HepG2 (cell line): ENCODE results near the gene TRIM31. TPM values are rescaled to one million over a fixed set of nuclear protein-coding genes. Genes with fewer than 3 reads are reported as not detected.

Experiments
- IRF1 ChIP-seq: sonication (generic); formaldehyde crosslinking; IDR thresholded peaks from 2 replicates; pipeline ENCODE4 v1.4.0; 2020; ENCODE audit warnings: low read depth, mild to moderate bottlenecking, missing genetic modification reagents
- MEIS1 ChIP-seq: sonication (generic); formaldehyde crosslinking; IDR thresholded peaks from 2 replicates; pipeline ENCODE4 v1.9.0; 2021; ENCODE audit warnings: mild to moderate bottlenecking, missing genetic modification reagents, moderate library complexity, borderline replicate concordance
- ZNF431 ChIP-seq: sonication (generic); formaldehyde crosslinking; IDR thresholded peaks from 2 replicates; pipeline ENCODE4 v1.9.0; 2022; ENCODE audit warnings: missing genetic modification reagents, low read depth, mild to moderate bottlenecking, borderline replicate concordance
- polyA plus RNA-seq, 8 experiments: library from polyadenylated mRNA; depleted of rRNA in 3 of 8; stranded (reverse) in 7 of 8; unstranded in 1 of 8; fragments of >200 nt; fragmentation: Illumina TruSeq in 4 of 8; extraction: Trizol in 4 of 8; gene quantifications; 2 replicates each; pipeline versions ENCODE4 v1.2.1 to v1.2.3, GENCODE V29; 2011 to 2016; ENCODE audit warnings: low read depth in 4 of 8, missing spikeins in 1 of 8, mixed read lengths in 1 of 8; ENCODE audit not compliant: insufficient read depth in 1 of 8
- total RNA-seq, 5 experiments: library from RNA; depleted of rRNA; stranded (reverse); fragments of >200 nt; fragmentation: Illumina TruSeq; extraction: Trizol; gene quantifications; 2 replicates each; pipeline ENCODE4 v1.2.3, GENCODE V29; 2016; ENCODE audit warnings: low read depth in 1 of 5
- TF ChIP-seq, protein P1 (sequence below): sonication (generic); formaldehyde crosslinking; IDR thresholded peaks from 2 replicates; pipeline ENCODE4 v1.4.0; 2020; ENCODE audit warnings: mild to moderate bottlenecking, missing genetic modification reagents
- TF ChIP-seq, protein P2 (sequence below): sonication (generic); formaldehyde crosslinking; IDR thresholded peaks from 2 replicates; pipeline ENCODE4 v1.4.0; 2020; ENCODE audit warnings: missing genetic modification reagents

TRIM31 gene
- total and polyA plus RNA-seq, 2 of the 13 experiments (the other 11 are each of a cell fraction or from before 2014, with no cell fraction given): 0.13 to 0.51 TPM

- TF ChIP-seq, protein P1, sequence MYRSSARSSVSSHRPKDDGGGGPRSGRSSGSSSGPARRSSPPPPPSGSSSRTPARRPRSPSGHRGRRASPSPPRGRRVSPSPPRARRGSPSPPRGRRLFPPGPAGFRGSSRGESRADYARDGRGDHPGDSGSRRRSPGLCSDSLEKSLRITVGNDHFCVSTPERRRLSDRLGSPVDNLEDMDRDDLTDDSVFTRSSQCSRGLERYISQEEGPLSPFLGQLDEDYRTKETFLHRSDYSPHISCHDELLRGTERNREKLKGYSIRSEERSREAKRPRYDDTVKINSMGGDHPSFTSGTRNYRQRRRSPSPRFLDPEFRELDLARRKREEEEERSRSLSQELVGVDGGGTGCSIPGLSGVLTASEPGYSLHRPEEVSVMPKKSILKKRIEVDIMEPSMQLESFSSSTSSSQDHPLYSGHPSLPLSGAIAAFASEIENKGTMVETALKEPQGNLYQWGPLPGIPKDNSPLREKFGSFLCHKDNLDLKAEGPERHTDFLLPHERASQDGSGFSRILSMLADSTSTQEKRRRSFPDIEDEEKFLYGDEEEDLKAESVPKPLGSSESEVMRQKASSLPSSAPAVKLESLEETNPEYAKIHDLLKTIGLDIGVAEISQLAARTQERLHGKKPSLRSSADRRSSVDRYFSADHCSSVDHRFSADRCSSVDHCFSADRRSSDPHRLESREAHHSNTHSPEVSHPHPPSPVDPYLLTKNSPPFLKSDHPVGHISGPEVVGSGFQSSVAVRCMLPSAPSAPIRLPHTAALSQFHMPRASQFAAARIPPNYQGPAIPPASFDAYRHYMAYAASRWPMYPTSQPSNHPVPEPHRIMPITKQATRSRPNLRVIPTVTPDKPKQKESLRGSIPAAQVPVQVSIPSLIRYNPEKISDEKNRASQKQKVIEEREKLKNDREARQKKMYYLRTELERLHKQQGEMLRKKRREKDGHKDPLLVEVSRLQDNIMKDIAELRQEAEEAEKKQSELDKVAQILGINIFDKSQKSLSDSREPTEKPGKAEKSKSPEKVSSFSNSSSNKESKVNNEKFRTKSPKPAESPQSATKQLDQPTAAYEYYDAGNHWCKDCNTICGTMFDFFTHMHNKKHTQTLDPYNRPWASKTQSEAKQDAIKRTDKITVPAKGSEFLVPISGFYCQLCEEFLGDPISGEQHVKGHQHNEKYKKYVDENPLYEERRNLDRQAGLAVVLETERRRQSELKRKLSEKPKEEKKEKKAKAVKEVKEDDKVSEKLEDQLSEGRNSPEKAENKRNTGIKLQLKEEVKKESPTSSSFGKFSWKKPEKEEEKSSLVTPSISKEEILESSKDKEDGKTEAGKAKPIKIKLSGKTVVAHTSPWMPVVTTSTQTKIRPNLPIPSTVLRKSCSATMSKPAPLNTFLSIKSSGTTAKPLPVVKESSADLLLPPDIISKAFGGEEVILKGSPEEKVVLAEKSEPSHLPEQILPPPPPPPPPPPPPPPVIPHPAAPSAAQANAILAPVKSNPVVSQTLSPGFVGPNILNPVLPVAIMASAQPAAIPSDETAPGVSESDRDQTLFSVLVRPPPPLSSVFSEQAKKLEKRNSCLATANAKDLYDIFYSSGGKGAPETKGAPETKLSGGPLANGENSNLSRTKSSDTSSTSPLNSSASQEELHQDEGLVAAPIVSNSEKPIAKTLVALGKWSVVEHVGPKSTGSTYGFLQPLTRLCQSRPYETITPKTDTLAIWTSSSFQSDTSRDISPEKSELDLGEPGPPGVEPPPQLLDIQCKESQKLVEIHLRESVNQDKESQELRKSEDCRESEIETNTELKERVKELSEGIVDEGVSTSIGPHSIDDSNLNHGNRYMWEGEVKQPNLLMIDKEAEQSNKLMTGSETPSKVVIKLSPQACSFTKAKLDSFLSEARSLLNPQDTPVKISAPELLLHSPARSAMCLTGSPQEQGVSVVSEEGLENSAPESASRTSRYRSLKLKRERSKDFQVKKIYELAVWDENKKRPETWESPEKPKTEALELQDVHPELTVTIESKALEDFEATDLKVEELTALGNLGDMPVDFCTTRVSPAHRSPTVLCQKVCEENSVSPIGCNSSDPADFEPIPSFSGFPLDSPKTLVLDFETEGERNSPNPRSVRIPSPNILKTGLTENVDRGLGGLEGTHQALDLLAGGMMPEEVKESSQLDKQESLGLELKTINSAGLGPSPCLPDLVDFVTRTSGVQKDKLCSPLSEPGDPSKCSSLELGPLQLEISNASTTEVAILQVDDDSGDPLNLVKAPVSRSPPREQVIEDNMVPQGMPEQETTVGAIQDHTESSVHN (CRISPR knock-in tag): no peak
- TF ChIP-seq ZNF431 (CRISPR knock-in tag) (no peak), IRF1 (no peak), MEIS1 (CRISPR knock-in tag) (no peak)
- TF ChIP-seq, protein P2, sequence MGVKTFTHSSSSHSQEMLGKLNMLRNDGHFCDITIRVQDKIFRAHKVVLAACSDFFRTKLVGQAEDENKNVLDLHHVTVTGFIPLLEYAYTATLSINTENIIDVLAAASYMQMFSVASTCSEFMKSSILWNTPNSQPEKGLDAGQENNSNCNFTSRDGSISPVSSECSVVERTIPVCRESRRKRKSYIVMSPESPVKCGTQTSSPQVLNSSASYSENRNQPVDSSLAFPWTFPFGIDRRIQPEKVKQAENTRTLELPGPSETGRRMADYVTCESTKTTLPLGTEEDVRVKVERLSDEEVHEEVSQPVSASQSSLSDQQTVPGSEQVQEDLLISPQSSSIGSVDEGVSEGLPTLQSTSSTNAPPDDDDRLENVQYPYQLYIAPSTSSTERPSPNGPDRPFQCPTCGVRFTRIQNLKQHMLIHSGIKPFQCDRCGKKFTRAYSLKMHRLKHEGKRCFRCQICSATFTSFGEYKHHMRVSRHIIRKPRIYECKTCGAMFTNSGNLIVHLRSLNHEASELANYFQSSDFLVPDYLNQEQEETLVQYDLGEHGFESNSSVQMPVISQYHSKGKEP: no peak
Observed at GRCh38 chr6:30116724-30117123, 3.8 kb upstream of the TRIM31 start (continued).
